OCI-LY7 (cell line): ENCODE data around the gene TCEAL5.

ENCODE experiments used
- CTCF ChIP-seq: fragments of 200-600 bp; sonication (generic); conservative IDR thresholded peaks from 2 replicates; pipeline ENCODE4 v1.5.1; 2014; ENCODE audit warnings: mild to moderate bottlenecking, antibody characterized with exemption, low read length, moderate library complexity, mixed read lengths
- EZH2phosphoT487 ChIP-seq: fragments of 200-600 bp; sonication (generic); IDR thresholded peaks from 2 replicates; pipeline ENCODE4 v1.6.1; 2018; ENCODE audit warnings: low read depth, borderline replicate concordance, mild to moderate bottlenecking, mixed run types, antibody characterized with exemption, low read length, moderate library complexity, mixed read lengths

GRCh38 chrX:103293118-103293517 is 16.6 kb upstream of the TCEAL5 start:
- TF ChIP-seq CTCF: no peak
- no peak for TF ChIP-seq EZH2phosphoT487
